H1 (cell line): ENCODE results near the gene DRG1. TPM values are rescaled to one million over a fixed set of nuclear protein-coding genes. Genes with fewer than 3 reads are reported as not detected.

Experiments
- ATF3 ChIP-seq: IDR thresholded peaks from 2 replicates; pipeline ENCODE4 v1.6.1; 2011; ENCODE audit warnings: low read depth, mild to moderate bottlenecking, low read length; ENCODE audit not compliant: insufficient read depth
- CHD1 ChIP-seq: IDR thresholded peaks from 2 replicates; pipeline ENCODE4 v1.6.1; 2012; ENCODE audit warnings: low read depth, low read length, improper control_type of control experiment
- CHD7 ChIP-seq: fragments of 300-600 bp; sonication (generic); IDR thresholded peaks from 2 replicates; pipeline ENCODE4 v1.7.1; 2012; ENCODE audit warnings: low read length, moderate library complexity, mild to moderate bottlenecking, inconsistent platforms; ENCODE audit not compliant: insufficient replicate concordance
- CREB1 ChIP-seq: IDR thresholded peaks from 2 replicates; pipeline ENCODE4 v1.6.1; 2012; ENCODE audit warnings: inconsistent platforms
- CTBP2 ChIP-seq: IDR thresholded peaks from 2 replicates; pipeline ENCODE4 v1.7.0; 2011; ENCODE audit warnings: borderline replicate concordance, mild to moderate bottlenecking, moderate library complexity, mixed read lengths, low read length; ENCODE audit not compliant: insufficient read depth, insufficient read length
- EGR1 ChIP-seq: IDR thresholded peaks from 2 replicates; pipeline ENCODE4 v1.6.1; 2011; ENCODE audit warnings: low read depth, low read length, borderline replicate concordance
- KDM1A ChIP-seq: fragments of 200-600, 300-600 bp; sonication (generic); IDR thresholded peaks from 2 replicates; pipeline ENCODE4 v1.7.1; 2016; ENCODE audit warnings: mild to moderate bottlenecking, low read length, borderline replicate concordance
- RAD21 ChIP-seq, 2 experiments: IDR thresholded peaks in 1 of 2; conservative IDR thresholded peaks in 1 of 2; 2 replicates each; pipeline ENCODE4 v1.6.1; 2011; ENCODE audit warnings: low read depth in 2 of 2, low read length in 2 of 2, improper control_type of control experiment in 1 of 2, inconsistent platforms in 1 of 2, mild to moderate bottlenecking in 1 of 2, moderate library complexity in 1 of 2
- RBBP5 ChIP-seq: IDR thresholded peaks from 2 replicates; pipeline ENCODE4 v1.7.1; 2012; ENCODE audit warnings: low read depth, mild to moderate bottlenecking, inconsistent platforms, low read length, moderate library complexity, borderline replicate concordance
- TAF7 ChIP-seq: optimal IDR thresholded peaks from 2 replicates; pipeline ENCODE3; 2011; ENCODE audit warnings: low read depth, mild to moderate bottlenecking, inconsistent platforms, low read length, moderate library complexity, borderline replicate concordance
- TEAD4 ChIP-seq: IDR thresholded peaks from 2 replicates; pipeline ENCODE4 v1.6.1; 2012; ENCODE audit warnings: low read depth, low read length, inconsistent platforms, mixed read lengths
- polyA plus RNA-seq, 7 experiments: library from polyadenylated mRNA; depleted of rRNA in 3 of 7; stranded (reverse) in 5 of 7; unstranded in 2 of 7; fragments of >200 nt in 5 of 7; fragments of 200-250 nt in 2 of 7; gene quantifications; 1 replicate in 5 of 7; 2 replicates in 1 of 7; 4 replicates in 1 of 7; pipeline versions ENCODE4 v1.2.1 to v1.2.3, GENCODE V29; 2011 to 2013; ENCODE audit warnings: missing spikeins in 2 of 7, mixed read lengths in 2 of 7
- total RNA-seq: library from RNA; stranded (reverse); fragmentation: NEBNext Ultra II Directional; extraction: Animal tissue kit (Norgen Biotek cat#: 25700); gene quantifications from 2 replicates; pipeline ENCODE4 v1.2.1, GENCODE V29; 2021

Gene DRG1
- total and polyA plus RNA-seq, 2 of the 8 experiments (the other 6 are each of a cell fraction or from before 2014, with no cell fraction given), result 45.3 to 81.9 TPM

DNA sequence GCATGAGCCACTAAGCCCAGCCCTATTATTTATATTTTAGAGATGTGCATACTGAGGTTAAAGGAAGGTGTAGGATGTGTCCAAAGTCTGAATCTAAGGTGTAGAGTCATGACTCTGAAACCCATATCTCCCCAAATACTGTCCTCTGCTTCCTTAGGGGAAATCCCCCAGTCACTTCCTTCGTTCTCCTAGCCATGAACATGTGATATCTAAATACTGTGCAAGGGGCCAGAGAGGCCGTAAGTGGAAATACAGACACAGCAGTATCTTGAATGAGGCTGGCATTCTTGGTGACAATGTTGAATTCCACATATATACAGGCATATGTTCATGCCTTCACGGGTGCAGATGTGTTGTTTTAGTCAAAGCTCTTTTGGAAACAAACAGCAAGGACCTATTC is 32.0 kb upstream of the DRG1 start (continued):
- TF ChIP-seq CHD7 (no peak), KDM1A (no peak), RAD21 (IDR thresholded peaks at IDR 0.05 in 1 of 2, conservative IDR thresholded peaks at IDR 0.05 in 1 of 2; ENCODE audit: low read depth in 2 of 2, low read length in 2 of 2) (no peak), CTBP2 (no peak), CHD1 (no peak), TAF7 (no peak), ATF3 (no peak), RBBP5 (no peak), TEAD4 (no peak), EGR1 (no peak), CREB1 (no peak)
